HG03571 (cell line): ENCODE data around the gene SLC38A9.

ENCODE experiments used
- ATAC-seq: cut with Tn5 transposase; IDR thresholded peaks from one replicate; pipeline ENCODE4 v1.9.1; 2021; ENCODE audit not compliant: unreplicated experiment

The SLC38A9 gene

GRCh38 chr5:55584398-55585205 is 127.5 kb downstream of the SLC38A9 start:
- no peak for ATAC-seq

GRCh38 chr5:55583578-55583977 is 128.5 kb downstream of the SLC38A9 start:
- no peak for ATAC-seq

- ATAC-seq = no peak
These were observed 129.9 kb downstream of the SLC38A9 start for GRCh38 chr5:55582256-55582655.

GRCh38 chr5:55580042-55580441 is 132.1 kb downstream of the SLC38A9 start:
- ATAC-seq = no peak

- ATAC-seq = no peak
These were observed 133.4 kb downstream of the SLC38A9 start for GRCh38 chr5:55578771-55579170.

- ATAC-seq = no peak
These were observed 134.6 kb downstream of the SLC38A9 start for GRCh38 chr5:55577353-55578060.

GRCh38 chr5:55576661-55577060 is 135.5 kb downstream of the SLC38A9 start:
- ATAC-seq = no peak
